Adrenal gland (tissue), 12 donors: ENCODE measurements around the gene PTPMT1. TPM values are rescaled to one million over a fixed set of nuclear protein-coding genes. Genes with fewer than 3 reads are reported as not detected.

Experiments
- DNase-seq, 7 donors: peaks; one replicate each; pipeline ENCODE4 v3.0.0-alpha.2; 2019 to 2020
- H3K27ac ChIP-seq, 5 donors: fragments of 200-600 bp; sonication (generic) in 4 of 5; 1 replicate in 3 of 5; 2 replicates in 2 of 5; pipeline versions ENCODE4 v1.5.1 to v1.8.0; 2016 to 2020; ENCODE audit warnings: mild to moderate bottlenecking in 1 of 5
- H3K27me3 ChIP-seq: fragments of 200-600 bp; 2 replicates; pipeline ENCODE4 v1.8.0; 2021
- H3K36me3 ChIP-seq, 2 donors: fragments of 200-600 bp; replicated peaks in 1 of 2; 1 replicate in 1 of 2; 2 replicates in 1 of 2; pipeline versions ENCODE4 v1.5.1 to v1.8.0; 2018 to 2022
- H3K4me1 ChIP-seq, 2 donors: fragments of 200-600 bp; replicated peaks in 1 of 2; 1 replicate in 1 of 2; 2 replicates in 1 of 2; pipeline versions ENCODE4 v1.5.1 to v1.8.0; 2018 to 2021
- H3K4me3 ChIP-seq, 4 donors: fragments of 200-600 bp; sonication (generic) in 3 of 4; one replicate each; pipeline ENCODE4 v1.5.1; 2016 to 2018
- H3K9me3 ChIP-seq, 3 donors: fragments of 200-600 bp; sonication (generic) in 1 of 3; replicated peaks in 1 of 3; 1 replicate in 2 of 3; 2 replicates in 1 of 3; pipeline versions ENCODE4 v1.5.1 to v1.8.0; 2016 to 2021
- CTCF ChIP-seq, 6 experiments: fragments of 450-650 bp in 4 of 6; fragments of 200-600 bp in 2 of 6; sonication (generic) in 1 of 6; IDR thresholded peaks; 1 replicate in 5 of 6; 2 replicates in 1 of 6; pipeline versions ENCODE4 v1.5.1 to v1.8.0; 2016 to 2021; ENCODE audit warnings: antibody characterized with exemption in 6 of 6, mild to moderate bottlenecking in 2 of 6, moderate library complexity in 1 of 6
- POLR2A ChIP-seq, 2 donors: fragments of 450-650 bp; IDR thresholded peaks; one replicate each; pipeline ENCODE4 v1.6.1; 2017; ENCODE audit warnings: antibody characterized with exemption in 2 of 2, mild to moderate bottlenecking in 2 of 2, moderate library complexity in 1 of 2
- WGBS, 4 donors: extraction: QIAGEN DNeasy Blood & Tissue Kit in 2 of 4; methylation state at CpG; one replicate each; pipeline versions ENCODE4 v1.1.5 to v1.1.7; 2013 to 2017; 5-methylcytosine and 5-hydroxymethylcytosine counted together
- intact Hi-C, 2 donors: fragments of 100-400 bp; cut with DNase I; formaldehyde crosslinking; loops; one replicate each; pipeline versions ENCODE4 v1.14.1 to v1.15.0; 2022 to 2023
- polyA plus RNA-seq, 3 donors: library from polyadenylated mRNA; stranded (reverse); fragments of 200-250 nt in 2 of 3; fragments of 350-450 nt in 1 of 3; fragmentation: Illumina TruSeq in 1 of 3; extraction: RNeasy Lipid Tissue Mini Kit (QIAGEN cat#74804) in 1 of 3; gene quantifications; one replicate each; pipeline ENCODE4 v1.2.3, GENCODE V29; 2013 to 2014
- total RNA-seq, 9 donors: library from RNA; depleted of rRNA in 4 of 9; stranded (reverse); fragments of >200 nt in 4 of 9; fragments of 120-200 nt in 1 of 9; fragmentation: NEBNext Ultra II Directional in 1 of 9; extraction: Animal tissue kit (Norgen Biotek cat#: 25700) in 1 of 9; gene quantifications; one replicate each; pipeline versions ENCODE4 v1.1.0 to v1.2.4, GENCODE V29; 2013 to 2023
- donor health status: healthy with polysubstance abuse.
- donor health status: Bipolar disorder and iron deficiency.
- donor health status: DM: yes; HTN: yes; CAD: no.
- donor health status: DM: no; HTN: no; CAD: no.
- donor health status: DM: no; HTN: no; CAD: no.
- donor health status: DM: yes; HTN: yes; CAD: no.

PTPMT1 gene
- total and polyA plus RNA-seq, 12 donors: 52.1 to 180 (median 85.6) TPM

- H3K27ac ChIP-seq: peak overlapping the region in 4 of 5 donors; percentile 73 to 88 (median 80)
- peaks cover 0 to 18% of the 10 kb centered on the region in 2 donors for H3K4me1 ChIP-seq
- no peak for TF ChIP-seq CTCF (IDR thresholded peaks at IDR 0.05)
- no peak for TF ChIP-seq POLR2A (IDR thresholded peaks at IDR 0.05)
- intact Hi-C loops: no loop called here
- no peaks in the 10 kb centered on the region for H3K27me3 ChIP-seq
- DNase-seq: peak in 3 of 7 donors; percentile 35 to 58 (median 38)
- 37 to 43% (median 39%) methylated on average over 17 of the region's 17 CpGs for WGBS, 4 donors
- peak overlapping the region; percentile 69 to 99 (median 98) for H3K4me3 ChIP-seq
- H3K9me3 ChIP-seq: no peaks in the 10 kb centered on the region
- H3K36me3 ChIP-seq: peaks cover 0 to 8% of the 10 kb centered on the region in 2 donors
Measured at GRCh38 chr11:47566149-47566698, 825 bp downstream of the PTPMT1 start.

GRCh38 chr11:47569646-47570045, 4.2 kb downstream of the PTPMT1 start:
- intact Hi-C loops: no loop called here
- Histone ChIP-seq H3K4me3 (no peak overlapping the region), H3K27ac (no peak overlapping the region), H3K27me3 (no peaks in the 10 kb centered on the region), H3K36me3 (peaks cover 0 to 42% of the 10 kb centered on the region in 2 donors), H3K9me3 (no peaks in the 10 kb centered on the region), H3K4me1 (peaks cover 0 to 15% of the 10 kb centered on the region in 2 donors)
- WGBS, 4 donors: 95 to 100% (median 97%) methylated on average over 5 to 7 of the region's 7 CpGs
- TF ChIP-seq CTCF (IDR thresholded peaks at IDR 0.05) (no peak), POLR2A (IDR thresholded peaks at IDR 0.05) (no peak)
- no peak for DNase-seq

DNA sequence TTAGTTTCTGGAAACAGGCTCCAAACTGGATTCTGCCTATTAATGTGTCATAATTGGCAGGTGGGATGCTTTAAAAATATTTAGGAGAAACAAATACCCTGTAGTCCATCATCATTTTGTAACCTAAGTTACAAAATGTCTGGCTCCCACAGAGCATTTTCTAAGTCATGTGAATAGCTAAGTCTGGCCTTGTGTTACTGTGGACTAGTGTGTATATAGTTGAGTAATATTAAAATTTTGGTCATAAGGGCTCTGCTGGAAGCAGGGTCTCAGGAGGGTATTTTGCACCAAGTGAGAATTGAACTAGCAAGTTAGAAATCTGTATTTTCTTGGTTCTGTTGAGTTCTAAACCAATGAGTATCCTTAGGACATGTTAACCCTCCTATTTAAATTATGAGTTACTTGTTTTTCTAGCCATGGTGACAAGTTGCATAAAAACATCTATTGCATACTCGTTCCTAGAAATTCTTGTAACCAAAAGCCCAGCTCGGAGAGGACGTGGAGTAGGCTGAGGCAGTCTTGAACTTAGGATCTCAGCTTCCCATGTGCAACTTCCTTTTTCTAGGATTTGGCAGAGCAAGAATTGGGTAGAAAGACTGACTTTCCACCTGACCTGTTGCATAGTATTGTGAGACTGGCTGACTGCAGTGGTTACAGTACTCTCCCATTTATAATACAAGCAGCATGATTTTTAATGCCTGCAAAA, 5.4 kb downstream of the PTPMT1 start:
- H3K9me3 ChIP-seq: no peaks in the 10 kb centered on the region
- peaks cover 0 to 9% of the 10 kb centered on the region in 2 donors for H3K4me1 ChIP-seq
- 73 to 85% (median 82%) methylated on average over 3 of the region's 3 CpGs for WGBS, 4 donors
- no peak overlapping the region for H3K27ac ChIP-seq
- DNase-seq: no peak
- no peak overlapping the region for H3K4me3 ChIP-seq
- peaks cover 0 to 54% of the 10 kb centered on the region in 2 donors for H3K36me3 ChIP-seq
- H3K27me3 ChIP-seq: no peaks in the 10 kb centered on the region
- intact Hi-C loops: no loop called here
- TF ChIP-seq POLR2A (IDR thresholded peaks at IDR 0.05) (no peak), CTCF (IDR thresholded peaks at IDR 0.05) (no peak)

GRCh38 chr11:47571357-47571729, 5.9 kb downstream of the PTPMT1 start:
- DNase-seq: no peak
- peaks cover 0 to 54% of the 10 kb centered on the region in 2 donors for H3K36me3 ChIP-seq
- no peaks in the 10 kb centered on the region for H3K9me3 ChIP-seq
- TF ChIP-seq POLR2A (IDR thresholded peaks at IDR 0.05): no peak
- TF ChIP-seq CTCF (IDR thresholded peaks at IDR 0.05): no peak
- WGBS, 4 donors: 79 to 85% (median 83%) methylated on average over 4 of the region's 4 CpGs
- intact Hi-C loops: no loop called here
- peaks cover 0 to 6% of the 10 kb centered on the region in 2 donors for H3K4me1 ChIP-seq
- H3K27ac ChIP-seq: no peak overlapping the region
- H3K4me3 ChIP-seq: no peak overlapping the region
- H3K27me3 ChIP-seq: no peaks in the 10 kb centered on the region
